Measurements from ENCODE around the gene RFTN1.

RFTN1 gene

DNA sequence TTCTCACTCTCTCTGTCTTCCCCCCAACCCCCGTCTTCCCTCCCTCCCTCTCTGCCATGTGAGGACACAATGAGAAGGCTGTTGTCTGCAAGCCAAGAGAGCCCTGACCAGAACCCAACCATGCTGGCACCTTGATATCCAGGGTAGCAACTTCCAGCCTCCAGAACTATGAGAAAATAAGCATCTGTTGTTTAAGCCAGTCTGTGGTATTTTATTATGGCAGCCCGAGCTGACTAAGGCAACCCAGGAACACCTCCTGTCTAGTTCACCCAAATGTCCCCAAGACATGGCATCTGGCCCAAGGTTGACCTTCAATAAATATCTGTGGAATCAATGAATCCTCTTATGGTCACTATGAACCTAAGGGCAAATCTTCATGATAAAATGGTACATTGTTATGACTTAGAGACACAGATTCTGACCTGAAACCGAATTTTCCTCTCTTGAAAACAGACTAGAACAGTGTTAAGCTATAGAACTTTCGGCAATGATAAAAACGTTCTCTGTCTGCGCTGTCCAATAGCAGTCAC is 26.5 kb downstream of the RFTN1 start:
- in situ Hi-C loops (cut with HindIII; ENCODE audit: low pct_unique_long_range_greater_than_20kb, low sequenced_read_pairs) = no loop called here
- DNase-seq (ENCODE audit: low read depth in 1 of 2, low spot score in 1 of 2) = no peak
- TF ChIP-seq JUND (IDR thresholded peaks at IDR 0.05; ENCODE audit: low read depth) = no peak

GRCh38 chr3:16486201-16486600 is 27.3 kb downstream of the RFTN1 start:
- in situ Hi-C loops (cut with HindIII; ENCODE audit: low pct_unique_long_range_greater_than_20kb, low sequenced_read_pairs) = no loop called here
- DNase-seq (ENCODE audit: low read depth in 1 of 2, low spot score in 1 of 2) = no peak
- TF ChIP-seq JUND (IDR thresholded peaks at IDR 0.05; ENCODE audit: low read depth) = no peak

GRCh38 chr3:16485395-16485992 is 28.0 kb downstream of the RFTN1 start:
- in situ Hi-C loops (cut with HindIII; ENCODE audit: low pct_unique_long_range_greater_than_20kb, low sequenced_read_pairs) = no loop called here
- TF ChIP-seq JUND (IDR thresholded peaks at IDR 0.05; ENCODE audit: low read depth) = no peak

GRCh38 chr3:16484984-16485383 is 28.5 kb downstream of the RFTN1 start:
- in situ Hi-C loops (cut with HindIII; ENCODE audit: low pct_unique_long_range_greater_than_20kb, low sequenced_read_pairs) = no loop called here
- no peak for DNase-seq (ENCODE audit: low read depth in 1 of 2, low spot score in 1 of 2)
- no peak for TF ChIP-seq JUND (IDR thresholded peaks at IDR 0.05; ENCODE audit: low read depth)

More at GRCh38 chr3:16485395-16485992, 28.0 kb downstream of the RFTN1 start:
- DNase-seq (ENCODE audit: low read depth in 1 of 2, low spot score in 1 of 2) = no peak

DNA sequence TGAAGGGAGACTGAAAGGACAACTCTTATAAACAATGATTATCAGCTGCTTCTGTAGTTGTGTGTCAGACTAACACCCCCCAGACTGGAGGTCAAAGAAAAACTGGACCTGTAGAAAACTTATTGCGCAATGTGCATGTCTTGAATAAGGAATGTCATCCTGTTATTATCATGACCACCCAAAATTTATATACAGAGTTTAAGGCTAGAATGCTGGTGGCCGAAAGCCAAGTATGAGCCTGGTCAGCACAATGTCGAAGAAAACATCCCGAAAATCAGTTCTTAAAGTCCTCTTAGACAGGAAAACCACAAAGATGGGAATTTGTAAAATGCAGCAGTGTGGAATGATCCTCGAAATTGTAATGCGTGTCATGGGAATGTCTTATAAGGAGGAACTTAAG is 29.3 kb downstream of the RFTN1 start:
- TF ChIP-seq JUND (IDR thresholded peaks at IDR 0.05; ENCODE audit: low read depth) = no peak
- in situ Hi-C loops (cut with HindIII; ENCODE audit: low pct_unique_long_range_greater_than_20kb, low sequenced_read_pairs) = no loop called here
- DNase-seq (ENCODE audit: low read depth in 1 of 2, low spot score in 1 of 2) = no peak

GRCh38 chr3:16482770-16483531 is 30.5 kb downstream of the RFTN1 start:
- no peak for DNase-seq (ENCODE audit: low read depth in 1 of 2, low spot score in 1 of 2)
- TF ChIP-seq JUND (IDR thresholded peaks at IDR 0.05; ENCODE audit: low read depth) = no peak
- in situ Hi-C loops (cut with HindIII; ENCODE audit: low pct_unique_long_range_greater_than_20kb, low sequenced_read_pairs) = no loop called here

- in situ Hi-C loops (cut with HindIII; ENCODE audit: low pct_unique_long_range_greater_than_20kb, low sequenced_read_pairs) = no loop called here
- no peak for DNase-seq (ENCODE audit: low read depth in 1 of 2, low spot score in 1 of 2)
- no peak for TF ChIP-seq JUND (IDR thresholded peaks at IDR 0.05; ENCODE audit: low read depth)
Observed at GRCh38 chr3:16482194-16482769, 31.2 kb downstream of the RFTN1 start.

GRCh38 chr3:16481546-16481897 is 32.0 kb downstream of the RFTN1 start:
- in situ Hi-C loops (cut with HindIII; ENCODE audit: low pct_unique_long_range_greater_than_20kb, low sequenced_read_pairs) = no loop called here
- TF ChIP-seq JUND (IDR thresholded peaks at IDR 0.05; ENCODE audit: low read depth) = no peak
- DNase-seq (ENCODE audit: low read depth in 1 of 2, low spot score in 1 of 2) = no peak

- no peak for TF ChIP-seq JUND (IDR thresholded peaks at IDR 0.05; ENCODE audit: low read depth)
- in situ Hi-C loops (cut with HindIII; ENCODE audit: low pct_unique_long_range_greater_than_20kb, low sequenced_read_pairs) = no loop called here
- DNase-seq (ENCODE audit: low read depth in 1 of 2, low spot score in 1 of 2) = no peak
Observed at GRCh38 chr3:16480861-16481545, 32.5 kb downstream of the RFTN1 start.

GRCh38 chr3:16478516-16478915 is 35.0 kb downstream of the RFTN1 start:
- TF ChIP-seq JUND (IDR thresholded peaks at IDR 0.05; ENCODE audit: low read depth) = no peak
- DNase-seq (ENCODE audit: low read depth in 1 of 2, low spot score in 1 of 2) = peak in 1 of 2 experiments; percentile 9
- in situ Hi-C loops (cut with HindIII; ENCODE audit: low pct_unique_long_range_greater_than_20kb, low sequenced_read_pairs) = no loop called here

DNA sequence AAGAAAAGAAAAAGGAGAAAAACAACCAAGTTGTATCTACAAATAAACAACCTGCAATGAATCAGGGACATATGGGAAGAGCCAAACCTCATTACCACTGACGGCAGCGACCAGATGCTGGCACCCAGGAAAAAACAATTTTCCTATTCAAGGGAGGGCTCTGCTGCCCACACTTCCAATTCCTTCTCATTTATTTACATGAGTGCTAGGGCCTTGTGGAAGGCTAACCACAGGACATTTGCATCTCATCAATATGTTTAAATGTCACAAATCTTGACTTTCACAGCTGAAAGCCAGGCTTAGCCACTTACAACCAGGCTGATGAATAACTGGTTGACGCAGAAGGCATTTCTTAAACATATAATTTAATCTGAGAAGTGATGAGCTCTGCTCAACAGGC is 36.0 kb downstream of the RFTN1 start:
- DNase-seq (ENCODE audit: low read depth in 1 of 2, low spot score in 1 of 2) = no peak
- in situ Hi-C loops (cut with HindIII; ENCODE audit: low pct_unique_long_range_greater_than_20kb, low sequenced_read_pairs) = no loop called here
- no peak for TF ChIP-seq JUND (IDR thresholded peaks at IDR 0.05; ENCODE audit: low read depth)

- no peak for TF ChIP-seq JUND (IDR thresholded peaks at IDR 0.05; ENCODE audit: low read depth)
- in situ Hi-C loops (cut with HindIII; ENCODE audit: low pct_unique_long_range_greater_than_20kb, low sequenced_read_pairs) = no loop called here
- no peak for DNase-seq (ENCODE audit: low read depth in 1 of 2, low spot score in 1 of 2)
Observed at GRCh38 chr3:16477056-16477455, 36.4 kb downstream of the RFTN1 start.

- no peak for TF ChIP-seq JUND (IDR thresholded peaks at IDR 0.05; ENCODE audit: low read depth)
- peak in 1 of 2 experiments; percentile 46 for DNase-seq (ENCODE audit: low read depth in 1 of 2, low spot score in 1 of 2)
- in situ Hi-C loops (cut with HindIII; ENCODE audit: low pct_unique_long_range_greater_than_20kb, low sequenced_read_pairs) = no loop called here
Observed at GRCh38 chr3:16476636-16477035, 36.9 kb downstream of the RFTN1 start.

All from T47D (cell line).